GM12878 (cell line): ENCODE data around the gene ARHGAP15. TPM values are rescaled to one million over a fixed set of nuclear protein-coding genes. Genes with fewer than 3 reads are reported as not detected.

Source experiments
- ATAC-seq: fragments of 200-7000 bp; cut with Tn5 transposase; 3 replicates; pipeline ENCODE4 v1.9.1; 2020; ENCODE audit warnings: mild to moderate bottlenecking, moderate library complexity
- BruUV-seq: library from RNA; stranded (reverse); fragments of 400-500 nt; replicated peaks from 2 replicates; lab custom pipeline; 2021; lab: Mats Ljungman, UMichigan
- CTCF ChIA-PET: fragments of 300-600 bp; sonication (Branson Sonifier 250); formaldehyde crosslinking; extraction: SDS; loops from one replicate; lab custom pipeline; 2021; ENCODE audit warnings: inconsistent platforms; lab: Yijun Ruan, JAX
- POLR2A ChIA-PET: fragments of 350-600 bp; formaldehyde crosslinking; extraction: SDS; loops from one replicate; lab custom pipeline; 2021; ENCODE audit warnings: inconsistent platforms; lab: Charles Lee
- RAD21 ChIA-PET: fragments of 300-600 bp; sonication (Branson Sonifier 250); formaldehyde crosslinking; loops from one replicate; lab custom pipeline; 2023; ENCODE audit warnings: antibody characterized with exemption; ENCODE audit not compliant: unreplicated experiment; lab: Charles Lee
- SMC1A ChIA-PET: fragments of 300-600 bp; sonication (Branson Sonifier 250); formaldehyde crosslinking; loops from one replicate; lab custom pipeline; 2023; ENCODE audit not compliant: unreplicated experiment, uncharacterized antibody; lab: Charles Lee
- DNase-seq: peaks from one replicate; pipeline ENCODE4 v3.0.0-alpha.2; 2011; ENCODE audit warnings: low read depth, low spot score
- FAIRE-seq: peaks from 3 replicates; lab custom pipeline; 2011; peaks lifted over from hg19 to GRCh38; lab: Jason Lieb, UNC
- H2AFZ ChIP-seq: 2 replicates; pipeline ENCODE4 v1.6.0; 2011; ENCODE audit warnings: low read depth, low read length, control low read depth; ENCODE audit not compliant: control insufficient read depth
- H3K27ac ChIP-seq: 2 replicates; pipeline ENCODE4 v1.5.1; 2011; ENCODE audit warnings: control low read depth; ENCODE audit not compliant: control insufficient read depth, insufficient read depth
- H3K27me3 ChIP-seq, 2 experiments: replicated peaks in 1 of 2; 2 replicates each; pipeline versions ENCODE4 v1.6.0 to v1.6.1; 2011; ENCODE audit warnings: low read length in 1 of 2; ENCODE audit not compliant: control insufficient read depth in 2 of 2, insufficient read depth in 2 of 2
- H3K36me3 ChIP-seq, 2 experiments: 2 replicates each; pipeline ENCODE4 v1.5.1; 2011; ENCODE audit warnings: low read length in 1 of 2; ENCODE audit not compliant: control insufficient read depth in 2 of 2, insufficient read depth in 2 of 2
- H3K4me1 ChIP-seq: 2 replicates; pipeline ENCODE4 v1.6.1; 2011; ENCODE audit warnings: mild to moderate bottlenecking, low read length, moderate library complexity, mixed read lengths; ENCODE audit not compliant: control insufficient read depth, insufficient read depth
- H3K4me2 ChIP-seq: 2 replicates; pipeline ENCODE4 v1.6.0; 2011; ENCODE audit warnings: control low read depth; ENCODE audit not compliant: control insufficient read depth, insufficient read depth
- H3K4me3 ChIP-seq: fragments of 200-600 bp; sonication (generic); 2 replicates; pipeline ENCODE4 v1.5.1; 2016
- H3K79me2 ChIP-seq: 2 replicates; pipeline ENCODE4 v1.6.0; 2011; ENCODE audit warnings: low read length; ENCODE audit not compliant: control insufficient read depth, insufficient read depth
- H3K9ac ChIP-seq: 2 replicates; pipeline ENCODE4 v1.8.0; 2011; ENCODE audit warnings: low read length, control low read depth, mixed read lengths; ENCODE audit not compliant: control insufficient read depth, insufficient read depth
- H3K9me3 ChIP-seq: replicated peaks from 3 replicates; pipeline ENCODE4 v1.5.1; 2011; ENCODE audit warnings: mild to moderate bottlenecking, low read length; ENCODE audit not compliant: control insufficient read depth, insufficient read depth
- H4K20me1 ChIP-seq: 2 replicates; pipeline ENCODE4 v1.6.0; 2011; ENCODE audit not compliant: control insufficient read depth, insufficient read depth
- CBFB ChIP-seq: IDR thresholded peaks from 2 replicates; pipeline ENCODE4 v1.6.1; 2016; ENCODE audit warnings: antibody characterized with exemption, low read depth
- FOXK2 ChIP-seq: fragments of 450-650 bp; IDR thresholded peaks from 2 replicates; pipeline ENCODE4 v1.6.1; 2017; ENCODE audit warnings: mild to moderate bottlenecking, moderate library complexity
- MTA3 ChIP-seq: IDR thresholded peaks from 2 replicates; pipeline ENCODE4 v1.6.1; 2012; ENCODE audit warnings: low read length, inconsistent platforms, borderline replicate concordance
- NRF1 ChIP-seq: conservative IDR thresholded peaks from 2 replicates; pipeline ENCODE4 v1.6.1; 2011; ENCODE audit warnings: mild to moderate bottlenecking, low read depth, low read length, improper control_type of control experiment
- WGBS: methylation state at CpG from one replicate; pipeline ENCODE4 v1.1.6; 2016; ENCODE audit warnings: low lambda C conversion rate; ENCODE audit not compliant: insufficient replicate concordance, insufficient coverage; ENCODE audit errors: missing lambda C conversion rate; 5-methylcytosine and 5-hydroxymethylcytosine counted together
- in situ Hi-C: fragments of 300-500 bp; cut with MboI; formaldehyde crosslinking; loops from 9 replicates; pipeline ENCODE4 v1.14.3; 2018; ENCODE audit warnings: mixed read lengths
- intact Hi-C: fragments of 100-400 bp; cut with micrococcal nuclease; formaldehyde crosslinking; loops from one replicate; pipeline ENCODE4 v1.14.2; 2022; ENCODE audit not compliant: unreplicated experiment
- polyA plus RNA-seq, 11 experiments: library from polyadenylated mRNA; depleted of rRNA in 4 of 11; unstranded in 6 of 11; stranded (reverse) in 5 of 11; fragments of >200 nt; fragmentation: Nextera tagmentation in 4 of 11; fragmentation: Illumina TruSeq in 1 of 11; extraction: Ambion mirVana in 4 of 11; extraction: Trizol in 1 of 11; gene quantifications; 1 replicate in 1 of 11; 2 replicates in 10 of 11; pipeline versions ENCODE4 v1.2.1 to v1.2.3, GENCODE V29; 2011 to 2016; ENCODE audit warnings: inconsistent platforms in 2 of 11, missing spikeins in 2 of 11, low read depth in 1 of 11
- total RNA-seq, 4 experiments: library from RNA; depleted of rRNA in 3 of 4; stranded (reverse); fragments of >200 nt in 3 of 4; fragmentation: Illumina TruSeq in 1 of 4; extraction: Trizol in 1 of 4; gene quantifications; 2 replicates each; pipeline versions ENCODE4 v1.2.1 to v1.2.3, GENCODE V29; 2013 to 2021
- TF ChIP-seq, protein P1 (sequence below): fragments of 450-650 bp; IDR thresholded peaks from 2 replicates; pipeline ENCODE4 v1.6.1; 2016; ENCODE audit warnings: mild to moderate bottlenecking
- TF ChIP-seq, protein P2 (sequence below): IDR thresholded peaks from 2 replicates; pipeline ENCODE4 v1.6.1; 2012; ENCODE audit warnings: low read depth, low read length, improper control_type of control experiment
- TF ChIP-seq, protein P3 (sequence below): IDR thresholded peaks from 2 replicates; pipeline ENCODE4 v1.6.1; 2012; ENCODE audit warnings: low read depth, low read length, improper control_type of control experiment
- TF ChIP-seq, protein P4 (sequence below): fragments of 150-350 bp; IDR thresholded peaks from 2 replicates; pipeline ENCODE4 v1.6.1; 2016; ENCODE audit warnings: low read depth, low read length
- TF ChIP-seq, protein P5 (sequence below): fragments of 450-650 bp; IDR thresholded peaks from 2 replicates; pipeline ENCODE4 v1.6.1; 2017; ENCODE audit warnings: borderline replicate concordance

Gene ARHGAP15
- total and polyA plus RNA-seq, 10 of the 15 experiments (the other 5 are each of a cell fraction or from before 2014, with no cell fraction given): 38.0 to 92.6 (median 66.7) TPM

DNA sequence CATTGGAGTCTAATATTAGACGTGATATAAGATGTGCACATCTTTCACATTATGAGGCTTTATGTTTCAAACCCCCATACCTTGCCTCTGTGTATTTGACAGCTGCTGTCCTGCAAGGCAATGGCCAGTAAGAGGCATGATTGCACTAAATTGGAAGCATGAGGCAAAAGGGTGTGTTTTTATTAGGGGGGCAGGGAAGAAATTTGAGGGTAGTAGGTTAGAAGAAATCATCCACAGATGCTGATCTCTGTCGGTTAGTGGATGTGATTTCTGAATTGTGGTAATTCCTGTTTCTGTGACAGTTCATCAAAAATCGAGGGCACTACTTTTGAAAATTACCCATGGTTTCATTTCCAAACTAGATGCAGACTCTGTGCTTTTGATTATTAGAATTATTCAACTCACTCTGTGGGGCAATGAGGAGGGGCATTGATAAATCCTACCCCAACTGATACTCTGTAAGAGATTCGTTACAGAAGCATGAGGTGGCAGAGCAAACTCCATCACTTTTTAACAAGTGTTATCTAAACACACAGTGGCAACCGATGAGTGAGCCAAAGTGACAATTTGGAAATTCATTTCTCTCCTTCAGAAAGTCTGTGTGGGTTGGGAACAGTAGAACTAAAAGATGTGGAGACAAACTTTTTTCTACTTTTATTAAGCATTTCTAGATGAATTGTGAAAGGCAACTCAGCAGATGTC is 453.0 kb downstream of the ARHGAP15 start (continued):
- TF ChIP-seq, protein P1, sequence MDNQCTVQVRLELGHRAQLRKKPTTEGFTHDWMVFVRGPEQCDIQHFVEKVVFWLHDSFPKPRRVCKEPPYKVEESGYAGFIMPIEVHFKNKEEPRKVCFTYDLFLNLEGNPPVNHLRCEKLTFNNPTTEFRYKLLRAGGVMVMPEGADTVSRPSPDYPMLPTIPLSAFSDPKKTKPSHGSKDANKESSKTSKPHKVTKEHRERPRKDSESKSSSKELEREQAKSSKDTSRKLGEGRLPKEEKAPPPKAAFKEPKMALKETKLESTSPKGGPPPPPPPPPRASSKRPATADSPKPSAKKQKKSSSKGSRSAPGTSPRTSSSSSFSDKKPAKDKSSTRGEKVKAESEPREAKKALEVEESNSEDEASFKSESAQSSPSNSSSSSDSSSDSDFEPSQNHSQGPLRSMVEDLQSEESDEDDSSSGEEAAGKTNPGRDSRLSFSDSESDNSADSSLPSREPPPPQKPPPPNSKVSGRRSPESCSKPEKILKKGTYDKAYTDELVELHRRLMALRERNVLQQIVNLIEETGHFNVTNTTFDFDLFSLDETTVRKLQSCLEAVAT: no peak
- TF ChIP-seq MTA3 (no peak), CBFB (no peak)
- TF ChIP-seq, protein P2, sequence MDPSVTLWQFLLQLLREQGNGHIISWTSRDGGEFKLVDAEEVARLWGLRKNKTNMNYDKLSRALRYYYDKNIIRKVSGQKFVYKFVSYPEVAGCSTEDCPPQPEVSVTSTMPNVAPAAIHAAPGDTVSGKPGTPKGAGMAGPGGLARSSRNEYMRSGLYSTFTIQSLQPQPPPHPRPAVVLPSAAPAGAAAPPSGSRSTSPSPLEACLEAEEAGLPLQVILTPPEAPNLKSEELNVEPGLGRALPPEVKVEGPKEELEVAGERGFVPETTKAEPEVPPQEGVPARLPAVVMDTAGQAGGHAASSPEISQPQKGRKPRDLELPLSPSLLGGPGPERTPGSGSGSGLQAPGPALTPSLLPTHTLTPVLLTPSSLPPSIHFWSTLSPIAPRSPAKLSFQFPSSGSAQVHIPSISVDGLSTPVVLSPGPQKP: no peak

DNA sequence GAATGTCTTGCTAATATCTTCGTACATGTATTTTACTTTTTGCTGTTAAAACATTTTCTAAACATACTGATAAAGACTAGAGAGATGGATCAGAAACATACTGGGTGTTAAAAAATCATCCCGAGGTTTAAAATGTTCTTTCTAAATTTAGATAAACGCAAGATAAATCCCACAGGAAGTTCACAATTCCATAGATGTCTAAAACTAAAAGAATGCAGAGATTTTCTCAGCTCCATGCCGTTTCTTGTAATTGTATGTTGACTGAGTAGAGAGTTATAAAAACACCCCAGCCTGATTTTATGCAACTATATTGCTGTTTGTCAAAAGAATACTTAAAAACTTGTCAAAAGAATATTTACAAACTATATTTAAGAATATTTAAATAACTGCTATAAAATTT is 455.7 kb downstream of the ARHGAP15 start:
- no peak for FAIRE-seq
- POLR2A ChIA-PET: interaction anchor here (0.6 kb wide), 1 partner anchor 50 kb away, joined by 5 read pairs; no protein-coding TSS in a partner anchor
- no peak overlapping the region for H3K9ac ChIP-seq
- H3K27me3 ChIP-seq: no peaks in the 10 kb centered on the region
- no peaks in the 10 kb centered on the region for H3K4me1 ChIP-seq
- in situ Hi-C loops (no loop called here), intact Hi-C loops (no loop called here)
- WGBS: 71% methylated on average over 4 of the region's 4 CpGs
- no peak overlapping the region for H2AFZ ChIP-seq
- no peak for DNase-seq
- TF ChIP-seq, protein P3, sequence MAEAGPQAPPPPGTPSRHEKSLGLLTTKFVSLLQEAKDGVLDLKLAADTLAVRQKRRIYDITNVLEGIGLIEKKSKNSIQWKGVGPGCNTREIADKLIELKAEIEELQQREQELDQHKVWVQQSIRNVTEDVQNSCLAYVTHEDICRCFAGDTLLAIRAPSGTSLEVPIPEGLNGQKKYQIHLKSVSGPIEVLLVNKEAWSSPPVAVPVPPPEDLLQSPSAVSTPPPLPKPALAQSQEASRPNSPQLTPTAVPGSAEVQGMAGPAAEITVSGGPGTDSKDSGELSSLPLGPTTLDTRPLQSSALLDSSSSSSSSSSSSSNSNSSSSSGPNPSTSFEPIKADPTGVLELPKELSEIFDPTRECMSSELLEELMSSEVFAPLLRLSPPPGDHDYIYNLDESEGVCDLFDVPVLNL: no peak
- TF ChIP-seq NRF1: no peak
- TF ChIP-seq, protein P4, sequence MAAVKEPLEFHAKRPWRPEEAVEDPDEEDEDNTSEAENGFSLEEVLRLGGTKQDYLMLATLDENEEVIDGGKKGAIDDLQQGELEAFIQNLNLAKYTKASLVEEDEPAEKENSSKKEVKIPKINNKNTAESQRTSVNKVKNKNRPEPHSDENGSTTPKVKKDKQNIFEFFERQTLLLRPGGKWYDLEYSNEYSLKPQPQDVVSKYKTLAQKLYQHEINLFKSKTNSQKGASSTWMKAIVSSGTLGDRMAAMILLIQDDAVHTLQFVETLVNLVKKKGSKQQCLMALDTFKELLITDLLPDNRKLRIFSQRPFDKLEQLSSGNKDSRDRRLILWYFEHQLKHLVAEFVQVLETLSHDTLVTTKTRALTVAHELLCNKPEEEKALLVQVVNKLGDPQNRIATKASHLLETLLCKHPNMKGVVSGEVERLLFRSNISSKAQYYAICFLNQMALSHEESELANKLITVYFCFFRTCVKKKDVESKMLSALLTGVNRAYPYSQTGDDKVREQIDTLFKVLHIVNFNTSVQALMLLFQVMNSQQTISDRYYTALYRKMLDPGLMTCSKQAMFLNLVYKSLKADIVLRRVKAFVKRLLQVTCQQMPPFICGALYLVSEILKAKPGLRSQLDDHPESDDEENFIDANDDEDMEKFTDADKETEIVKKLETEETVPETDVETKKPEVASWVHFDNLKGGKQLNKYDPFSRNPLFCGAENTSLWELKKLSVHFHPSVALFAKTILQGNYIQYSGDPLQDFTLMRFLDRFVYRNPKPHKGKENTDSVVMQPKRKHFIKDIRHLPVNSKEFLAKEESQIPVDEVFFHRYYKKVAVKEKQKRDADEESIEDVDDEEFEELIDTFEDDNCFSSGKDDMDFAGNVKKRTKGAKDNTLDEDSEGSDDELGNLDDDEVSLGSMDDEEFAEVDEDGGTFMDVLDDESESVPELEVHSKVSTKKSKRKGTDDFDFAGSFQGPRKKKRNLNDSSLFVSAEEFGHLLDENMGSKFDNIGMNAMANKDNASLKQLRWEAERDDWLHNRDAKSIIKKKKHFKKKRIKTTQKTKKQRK: no peak
- TF ChIP-seq FOXK2: no peak
- TF ChIP-seq, protein P5, sequence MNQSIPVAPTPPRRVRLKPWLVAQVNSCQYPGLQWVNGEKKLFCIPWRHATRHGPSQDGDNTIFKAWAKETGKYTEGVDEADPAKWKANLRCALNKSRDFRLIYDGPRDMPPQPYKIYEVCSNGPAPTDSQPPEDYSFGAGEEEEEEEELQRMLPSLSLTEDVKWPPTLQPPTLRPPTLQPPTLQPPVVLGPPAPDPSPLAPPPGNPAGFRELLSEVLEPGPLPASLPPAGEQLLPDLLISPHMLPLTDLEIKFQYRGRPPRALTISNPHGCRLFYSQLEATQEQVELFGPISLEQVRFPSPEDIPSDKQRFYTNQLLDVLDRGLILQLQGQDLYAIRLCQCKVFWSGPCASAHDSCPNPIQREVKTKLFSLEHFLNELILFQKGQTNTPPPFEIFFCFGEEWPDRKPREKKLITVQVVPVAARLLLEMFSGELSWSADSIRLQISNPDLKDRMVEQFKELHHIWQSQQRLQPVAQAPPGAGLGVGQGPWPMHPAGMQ: no peak
- H3K27ac ChIP-seq: no peak overlapping the region
- SMC1A ChIA-PET: no interaction called here
- no peaks in the 10 kb centered on the region for H3K79me2 ChIP-seq
- no peaks in the 10 kb centered on the region for H4K20me1 ChIP-seq
- RAD21 ChIA-PET: no interaction called here
- H3K9me3 ChIP-seq: no peaks in the 10 kb centered on the region
- ATAC-seq: no peak
- no peak overlapping the region for H3K4me2 ChIP-seq
- BruUV-seq: no TSS peak
- H3K4me3 ChIP-seq: no peak overlapping the region
- no peaks in the 10 kb centered on the region for H3K36me3 ChIP-seq
- CTCF ChIA-PET: no interaction called here
